22Rv1 (cell line): ENCODE data around the gene OR2Y1.

Experiments
- CTCF ChIP-seq: fragments of 450-650 bp; IDR thresholded peaks from 2 replicates; pipeline ENCODE4 v1.5.1; 2017; ENCODE audit warnings: mild to moderate bottlenecking
- ZFX ChIP-seq: fragments of 450-650 bp; IDR thresholded peaks from 2 replicates; pipeline ENCODE4 v1.6.1; 2017; ENCODE audit warnings: antibody characterized with exemption, borderline replicate concordance

GRCh38 chr5:180689775-180690174 is 50.1 kb downstream of the OR2Y1 start:
- TF ChIP-seq CTCF (no peak), ZFX (no peak)
